ENCODE data around the gene STRIP2.

STRIP2 gene

DNA sequence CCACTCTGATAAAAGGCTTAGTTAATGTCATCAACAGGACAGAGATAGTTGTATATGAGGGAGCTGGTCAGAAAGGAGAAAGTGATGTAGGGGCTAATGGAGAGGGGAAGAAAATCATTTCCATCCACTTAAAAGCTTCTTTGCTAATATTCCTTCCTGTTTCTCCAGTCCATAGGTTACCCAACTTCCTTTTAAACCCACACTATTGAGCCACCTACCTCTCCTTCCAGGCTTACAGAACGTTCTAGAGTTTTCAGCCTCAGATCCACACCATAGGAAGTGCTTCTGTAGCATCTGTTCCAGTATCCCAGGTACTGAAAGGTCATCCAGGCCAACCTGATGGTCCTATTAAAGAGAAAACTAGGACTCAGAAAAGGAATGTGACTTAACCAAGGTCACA is 28.2 kb downstream of the STRIP2 start:
- no peak for TF ChIP-seq TAF1 (IDR thresholded peaks at IDR 0.05; ENCODE audit: low read depth)

DNA sequence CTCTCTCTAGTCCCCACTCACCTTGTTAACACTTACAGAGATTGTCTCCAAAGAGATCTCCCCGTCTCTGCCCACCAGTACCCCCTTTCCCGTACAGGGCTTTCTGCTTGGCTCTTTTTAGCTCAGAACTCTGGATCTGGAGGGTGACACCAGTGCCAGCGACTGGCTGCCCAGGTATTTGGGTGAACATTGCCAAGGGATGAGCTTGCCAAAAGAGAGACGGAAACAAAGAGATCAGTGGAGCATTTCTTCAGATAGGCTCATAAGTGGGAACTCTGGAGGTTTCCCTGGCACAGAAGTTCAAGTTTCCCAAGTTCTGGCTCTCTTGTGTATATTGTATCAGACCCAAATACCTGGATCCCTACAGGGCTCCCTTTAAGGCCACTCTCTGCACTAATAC is 30.0 kb downstream of the STRIP2 start:
- TF ChIP-seq, protein P1, sequence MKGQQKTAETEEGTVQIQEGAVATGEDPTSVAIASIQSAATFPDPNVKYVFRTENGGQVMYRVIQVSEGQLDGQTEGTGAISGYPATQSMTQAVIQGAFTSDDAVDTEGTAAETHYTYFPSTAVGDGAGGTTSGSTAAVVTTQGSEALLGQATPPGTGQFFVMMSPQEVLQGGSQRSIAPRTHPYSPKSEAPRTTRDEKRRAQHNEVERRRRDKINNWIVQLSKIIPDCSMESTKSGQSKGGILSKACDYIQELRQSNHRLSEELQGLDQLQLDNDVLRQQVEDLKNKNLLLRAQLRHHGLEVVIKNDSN (IDR thresholded peaks at IDR 0.05): no peak
- TF ChIP-seq CEBPB (IDR thresholded peaks at IDR 0.05) (no peak), TAF1 (IDR thresholded peaks at IDR 0.05; ENCODE audit: low read depth) (no peak), TCF12 (IDR thresholded peaks at IDR 0.05; ENCODE audit: low read depth) (no peak), EGR1 (IDR thresholded peaks at IDR 0.05) (no peak), EP300 (IDR thresholded peaks at IDR 0.05; ENCODE audit: borderline replicate concordance) (no peak), RAD21 (IDR thresholded peaks at IDR 0.05; ENCODE audit: low read depth) (no peak), ZBTB7A (IDR thresholded peaks at IDR 0.05; ENCODE audit: low read depth) (no peak), FOXM1 (IDR thresholded peaks at IDR 0.05; ENCODE audit: borderline replicate concordance, low read depth) (no peak), CREB1 (IDR thresholded peaks at IDR 0.05; ENCODE audit: low read depth) (no peak), YY1 (IDR thresholded peaks at IDR 0.05; ENCODE audit: low read depth) (no peak), TEAD4 (IDR thresholded peaks at IDR 0.05) (no peak), NFIC (IDR thresholded peaks at IDR 0.05) (no peak)
- TF ChIP-seq, protein P2, sequence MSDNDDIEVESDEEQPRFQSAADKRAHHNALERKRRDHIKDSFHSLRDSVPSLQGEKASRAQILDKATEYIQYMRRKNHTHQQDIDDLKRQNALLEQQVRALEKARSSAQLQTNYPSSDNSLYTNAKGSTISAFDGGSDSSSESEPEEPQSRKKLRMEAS (IDR thresholded peaks at IDR 0.05): no peak
- TF ChIP-seq, protein P3, sequence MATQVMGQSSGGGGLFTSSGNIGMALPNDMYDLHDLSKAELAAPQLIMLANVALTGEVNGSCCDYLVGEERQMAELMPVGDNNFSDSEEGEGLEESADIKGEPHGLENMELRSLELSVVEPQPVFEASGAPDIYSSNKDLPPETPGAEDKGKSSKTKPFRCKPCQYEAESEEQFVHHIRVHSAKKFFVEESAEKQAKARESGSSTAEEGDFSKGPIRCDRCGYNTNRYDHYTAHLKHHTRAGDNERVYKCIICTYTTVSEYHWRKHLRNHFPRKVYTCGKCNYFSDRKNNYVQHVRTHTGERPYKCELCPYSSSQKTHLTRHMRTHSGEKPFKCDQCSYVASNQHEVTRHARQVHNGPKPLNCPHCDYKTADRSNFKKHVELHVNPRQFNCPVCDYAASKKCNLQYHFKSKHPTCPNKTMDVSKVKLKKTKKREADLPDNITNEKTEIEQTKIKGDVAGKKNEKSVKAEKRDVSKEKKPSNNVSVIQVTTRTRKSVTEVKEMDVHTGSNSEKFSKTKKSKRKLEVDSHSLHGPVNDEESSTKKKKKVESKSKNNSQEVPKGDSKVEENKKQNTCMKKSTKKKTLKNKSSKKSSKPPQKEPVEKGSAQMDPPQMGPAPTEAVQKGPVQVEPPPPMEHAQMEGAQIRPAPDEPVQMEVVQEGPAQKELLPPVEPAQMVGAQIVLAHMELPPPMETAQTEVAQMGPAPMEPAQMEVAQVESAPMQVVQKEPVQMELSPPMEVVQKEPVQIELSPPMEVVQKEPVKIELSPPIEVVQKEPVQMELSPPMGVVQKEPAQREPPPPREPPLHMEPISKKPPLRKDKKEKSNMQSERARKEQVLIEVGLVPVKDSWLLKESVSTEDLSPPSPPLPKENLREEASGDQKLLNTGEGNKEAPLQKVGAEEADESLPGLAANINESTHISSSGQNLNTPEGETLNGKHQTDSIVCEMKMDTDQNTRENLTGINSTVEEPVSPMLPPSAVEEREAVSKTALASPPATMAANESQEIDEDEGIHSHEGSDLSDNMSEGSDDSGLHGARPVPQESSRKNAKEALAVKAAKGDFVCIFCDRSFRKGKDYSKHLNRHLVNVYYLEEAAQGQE (IDR thresholded peaks at IDR 0.05; ENCODE audit: low read depth): no peak

DNA sequence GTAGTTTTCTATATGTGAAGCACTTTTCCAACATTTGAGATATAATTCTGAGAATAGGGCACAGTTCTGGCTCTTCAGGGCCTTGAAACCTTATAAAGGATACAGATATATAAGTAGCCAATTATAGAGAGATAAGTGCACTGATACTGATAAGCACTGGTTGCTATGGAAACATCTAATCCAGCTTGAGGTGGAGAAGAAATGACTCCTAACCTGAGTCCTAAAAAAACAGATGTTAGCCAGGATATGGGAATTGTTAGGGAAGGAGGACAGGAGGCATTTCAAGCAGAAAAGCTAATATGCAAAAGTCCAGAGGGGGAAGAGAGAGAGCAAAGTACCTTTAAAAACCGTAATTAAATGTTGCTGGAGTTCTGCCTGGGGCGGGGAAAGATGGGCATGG is 30.8 kb downstream of the STRIP2 start:
- TF ChIP-seq FOXM1 (IDR thresholded peaks at IDR 0.05; ENCODE audit: borderline replicate concordance, low read depth): no peak
- TF ChIP-seq, protein P3 (IDR thresholded peaks at IDR 0.05; ENCODE audit: low read depth): no peak
- no peak for TF ChIP-seq ZBTB7A (IDR thresholded peaks at IDR 0.05; ENCODE audit: low read depth)
- TF ChIP-seq CREB1 (IDR thresholded peaks at IDR 0.05; ENCODE audit: low read depth): no peak
- TF ChIP-seq NFIC (IDR thresholded peaks at IDR 0.05): no peak
- TF ChIP-seq TEAD4 (IDR thresholded peaks at IDR 0.05): no peak

DNA sequence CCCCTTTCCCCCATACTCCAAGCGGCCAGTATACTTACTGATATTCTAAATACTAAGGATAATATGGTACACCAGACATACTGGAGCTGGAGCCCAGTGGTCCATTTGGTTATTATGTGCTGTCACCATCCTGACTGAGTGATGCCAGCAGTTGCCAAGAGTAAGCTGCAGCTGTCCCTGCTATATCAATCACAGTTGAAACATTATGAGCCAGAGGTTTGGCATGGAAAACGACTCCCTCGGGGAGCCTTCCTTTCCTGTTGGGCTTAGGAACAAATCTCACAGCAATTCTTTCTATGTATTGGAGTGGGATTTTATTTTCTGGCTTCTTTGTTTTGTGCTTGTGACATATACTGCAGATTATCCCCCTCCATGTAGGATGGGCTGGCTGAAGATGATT is 32.6 kb downstream of the STRIP2 start:
- TF ChIP-seq TCF12 (IDR thresholded peaks at IDR 0.05; ENCODE audit: low read depth): no peak
- TF ChIP-seq CREB1 (IDR thresholded peaks at IDR 0.05; ENCODE audit: low read depth): no peak
- TF ChIP-seq YY1 (IDR thresholded peaks at IDR 0.05; ENCODE audit: low read depth): no peak
- TF ChIP-seq CEBPB (IDR thresholded peaks at IDR 0.05): no peak
- no peak for TF ChIP-seq ZBTB7A (IDR thresholded peaks at IDR 0.05; ENCODE audit: low read depth)
- no peak for TF ChIP-seq FOXM1 (IDR thresholded peaks at IDR 0.05; ENCODE audit: borderline replicate concordance, low read depth)
- TF ChIP-seq EP300 (IDR thresholded peaks at IDR 0.05; ENCODE audit: borderline replicate concordance): no peak
- TF ChIP-seq, protein P1 (IDR thresholded peaks at IDR 0.05): no peak
- TF ChIP-seq TEAD4 (IDR thresholded peaks at IDR 0.05): no peak
- no peak for TF ChIP-seq EGR1 (IDR thresholded peaks at IDR 0.05)
- TF ChIP-seq, protein P3 (IDR thresholded peaks at IDR 0.05; ENCODE audit: low read depth): no peak
- TF ChIP-seq, protein P2 (IDR thresholded peaks at IDR 0.05): no peak
- TF ChIP-seq TAF1 (IDR thresholded peaks at IDR 0.05; ENCODE audit: low read depth): no peak
- no peak for TF ChIP-seq NFIC (IDR thresholded peaks at IDR 0.05)
- no peak for TF ChIP-seq RAD21 (IDR thresholded peaks at IDR 0.05; ENCODE audit: low read depth)

DNA sequence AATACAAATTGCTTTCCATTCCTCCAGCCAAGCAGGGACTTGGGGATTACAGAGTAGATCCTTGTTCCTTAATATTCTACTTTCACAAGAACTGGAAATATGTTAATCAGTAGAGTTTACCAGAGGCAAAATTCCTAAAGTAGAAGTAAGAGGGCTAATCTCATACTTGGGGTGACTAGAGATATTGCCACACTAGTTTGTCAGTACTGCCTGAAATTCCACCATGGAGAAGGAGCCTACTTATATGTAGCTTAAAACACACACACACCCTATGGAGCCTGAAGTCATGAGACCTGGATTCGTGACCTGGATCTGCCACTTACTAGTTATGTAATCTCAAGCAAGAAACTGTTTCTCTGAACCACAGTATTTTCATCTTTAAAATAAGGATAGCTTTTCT is 33.9 kb downstream of the STRIP2 start:
- TF ChIP-seq, protein P1 (IDR thresholded peaks at IDR 0.05): no peak
- TF ChIP-seq FOXM1 (IDR thresholded peaks at IDR 0.05; ENCODE audit: borderline replicate concordance, low read depth) (no peak), TEAD4 (IDR thresholded peaks at IDR 0.05) (no peak), RAD21 (IDR thresholded peaks at IDR 0.05; ENCODE audit: low read depth) (no peak), CEBPB (IDR thresholded peaks at IDR 0.05) (no peak), EP300 (IDR thresholded peaks at IDR 0.05; ENCODE audit: borderline replicate concordance) (no peak), TAF1 (IDR thresholded peaks at IDR 0.05; ENCODE audit: low read depth) (no peak), EGR1 (IDR thresholded peaks at IDR 0.05) (no peak), ZBTB7A (IDR thresholded peaks at IDR 0.05; ENCODE audit: low read depth) (no peak)
- TF ChIP-seq, protein P2 (IDR thresholded peaks at IDR 0.05): no peak

Data from Ishikawa (cell line).